Measurements from ENCODE around the gene HLCS.

- TF ChIP-seq CTCF (IDR thresholded peaks at IDR 0.05; ENCODE audit: extremely low read depth in 1 of 2, insufficient read depth in 1 of 2, low read depth in 1 of 2, low read length in 2 of 2) (no peak), EZH2 (IDR thresholded peaks at IDR 0.05; ENCODE audit: borderline replicate concordance, low read depth, low read length, severe bottlenecking) (no peak), POLR2AphosphoS5 (IDR thresholded peaks at IDR 0.05; ENCODE audit: insufficient read depth, low read depth, low read length) (no peak), MAX (IDR thresholded peaks at IDR 0.05; ENCODE audit: insufficient read depth, insufficient read length) (no peak), JUN (IDR thresholded peaks at IDR 0.05; ENCODE audit: borderline replicate concordance, insufficient read depth, insufficient read length, low read depth) (no peak), POLR2A (IDR thresholded peaks at IDR 0.05; ENCODE audit: low read depth, low read length) (no peak), GATA2 (IDR thresholded peaks at IDR 0.05; ENCODE audit: insufficient read depth, insufficient read length, low read depth, low read length) (no peak), MYC (IDR thresholded peaks at IDR 0.05; ENCODE audit: low read depth, low read length) (no peak)
Measured at GRCh38 chr21:36761685-36762084, 204.8 kb downstream of the HLCS start.

All from endothelial cell of umbilical vein (primary cell).